Left lung (tissue), 10 donors: Measurements from ENCODE around the gene CLEC3B. TPM values are rescaled to one million over a fixed set of nuclear protein-coding genes. Genes with fewer than 3 reads are reported as not detected.

Source experiments
- ATAC-seq: fragments of 200-7000 bp; cut with Tn5 transposase; one replicate; pipeline ENCODE4 v1.9.1; 2020; ENCODE audit warnings: moderate library complexity
- DNase-seq, 4 donors: peaks; one replicate each; pipeline ENCODE4 v3.0.0-alpha.2; 2013 to 2020
- H3K27ac ChIP-seq, 2 donors: fragments of 200-600 bp; sonication (generic) in 1 of 2; one replicate each; pipeline versions ENCODE4 v1.5.0 to v1.8.0; 2020 to 2021
- H3K27me3 ChIP-seq, 2 donors: fragments of 200-600 bp; sonication (generic) in 1 of 2; one replicate each; pipeline versions ENCODE4 v1.5.0 to v1.8.0; 2020 to 2021
- H3K36me3 ChIP-seq, 2 donors: fragments of 200-600 bp; sonication (generic) in 1 of 2; one replicate each; pipeline versions ENCODE4 v1.5.0 to v1.8.0; 2020 to 2021
- H3K4me1 ChIP-seq, 2 donors: fragments of 200-600 bp; one replicate each; pipeline ENCODE4 v1.8.0; 2021
- H3K4me3 ChIP-seq, 2 donors: fragments of 200-600 bp; sonication (generic) in 1 of 2; one replicate each; pipeline versions ENCODE4 v1.5.0 to v1.8.0; 2020 to 2021; ENCODE audit warnings: mild to moderate bottlenecking in 1 of 2
- H3K9me3 ChIP-seq, 2 donors: fragments of 200-600 bp; sonication (generic) in 1 of 2; one replicate each; pipeline versions ENCODE4 v1.5.0 to v1.8.0; 2020 to 2021
- CTCF ChIP-seq, 2 donors: fragments of 200-600 bp; sonication (generic) in 1 of 2; IDR thresholded peaks; one replicate each; pipeline versions ENCODE4 v1.5.0 to v1.8.0; 2021; ENCODE audit warnings: antibody characterized with exemption in 2 of 2
- intact Hi-C, 2 donors: fragments of 100-400 bp; cut with DNase I; formaldehyde crosslinking; loops; one replicate each; pipeline versions ENCODE4 v1.11.2 to v1.14.2; 2022
- polyA plus RNA-seq, 6 donors: library from polyadenylated mRNA; unstranded; fragments of 120-200 nt; gene quantifications; one replicate each; pipeline ENCODE4 v1.2.1, GENCODE V29; 2013; ENCODE audit not compliant: insufficient read length in 6 of 6
- total RNA-seq, 2 donors: library from RNA; stranded (reverse); fragmentation: NEBNext Ultra II Directional; extraction: Animal tissue kit (Norgen Biotek cat#: 25700); gene quantifications; one replicate each; pipeline ENCODE4 v1.2.1, GENCODE V29; 2021
- donor health status: DM: no; HTN: yes; CAD: no.
- donor health status: DM: no; HTN: no; CAD: no.

The CLEC3B gene
- total and polyA plus RNA-seq, 8 donors = 74.0 to 177 (median 104) TPM

GRCh38 chr3:45001738-45002137 lies 24.4 kb upstream of the CLEC3B start:
- no peak overlapping the region for H3K27ac ChIP-seq
- ATAC-seq = no peak
- no peaks in the 10 kb centered on the region for H3K4me1 ChIP-seq
- no peak overlapping the region for H3K4me3 ChIP-seq
- no peaks in the 10 kb centered on the region for H3K27me3 ChIP-seq
- no peak for TF ChIP-seq CTCF (IDR thresholded peaks at IDR 0.05)
- intact Hi-C loops = no loop called here
- H3K9me3 ChIP-seq = no peaks in the 10 kb centered on the region
- H3K36me3 ChIP-seq = peaks cover 0 to 84% of the 10 kb centered on the region in 2 donors
- no peak for DNase-seq

- Histone ChIP-seq H3K27ac (no peak overlapping the region), H3K36me3 (peaks cover 0 to 84% of the 10 kb centered on the region in 2 donors), H3K4me1 (no peaks in the 10 kb centered on the region), H3K27me3 (no peaks in the 10 kb centered on the region), H3K4me3 (no peak overlapping the region), H3K9me3 (no peaks in the 10 kb centered on the region)
- no peak for TF ChIP-seq CTCF (IDR thresholded peaks at IDR 0.05)
- intact Hi-C loops = no loop called here
- DNase-seq (no peak), ATAC-seq (no peak)
These were observed 23.9 kb upstream of the CLEC3B start for GRCh38 chr3:45002139-45002660.

- H3K27me3 ChIP-seq = no peaks in the 10 kb centered on the region
- ATAC-seq (no peak), DNase-seq (no peak)
- peak overlapping the region in 1 of 2 donors; percentile 16 for H3K27ac ChIP-seq
- no peak overlapping the region for H3K4me3 ChIP-seq
- intact Hi-C loops = no loop called here
- TF ChIP-seq CTCF (IDR thresholded peaks at IDR 0.05) = no peak
- H3K36me3 ChIP-seq = peaks cover 0 to 84% of the 10 kb centered on the region in 2 donors
- H3K9me3 ChIP-seq = no peaks in the 10 kb centered on the region
- no peaks in the 10 kb centered on the region for H3K4me1 ChIP-seq
These were observed 23.4 kb upstream of the CLEC3B start for GRCh38 chr3:45002720-45003119.

- Histone ChIP-seq H3K36me3 (peaks cover 0 to 84% of the 10 kb centered on the region in 2 donors), H3K4me1 (no peaks in the 10 kb centered on the region), H3K4me3 (no peak overlapping the region), H3K27me3 (no peaks in the 10 kb centered on the region), H3K27ac (peak overlapping the region in 1 of 2 donors; percentile 1), H3K9me3 (no peaks in the 10 kb centered on the region)
- ATAC-seq = no peak
- intact Hi-C loops = no loop called here
- TF ChIP-seq CTCF (IDR thresholded peaks at IDR 0.05) = no peak
- DNase-seq = no peak
These were observed 22.7 kb upstream of the CLEC3B start for GRCh38 chr3:45003406-45003805.

- DNase-seq = no peak
- Histone ChIP-seq H3K9me3 (no peaks in the 10 kb centered on the region), H3K36me3 (peaks cover 0 to 83% of the 10 kb centered on the region in 2 donors), H3K27ac (peak overlapping the region in 1 of 2 donors; percentile 1), H3K4me1 (no peaks in the 10 kb centered on the region), H3K27me3 (no peaks in the 10 kb centered on the region), H3K4me3 (no peak overlapping the region)
- intact Hi-C loops = no loop called here
- no peak for ATAC-seq
- no peak for TF ChIP-seq CTCF (IDR thresholded peaks at IDR 0.05)
These were observed 22.2 kb upstream of the CLEC3B start for GRCh38 chr3:45003859-45004258.
